HG03565 (cell line): ENCODE data around the gene TOM1L2.

Source experiments
- ATAC-seq: cut with Tn5 transposase; IDR thresholded peaks from one replicate; pipeline ENCODE4 v1.9.1; 2021; ENCODE audit warnings: mild to moderate bottlenecking, moderate library complexity; ENCODE audit not compliant: unreplicated experiment

Gene TOM1L2

GRCh38 chr17:17837966-17838962 lies 133.9 kb downstream of the TOM1L2 start:
- no peak for ATAC-seq

GRCh38 chr17:17837380-17837821 lies 134.8 kb downstream of the TOM1L2 start:
- no peak for ATAC-seq

- peak; percentile 4 for ATAC-seq
These were observed 135.3 kb downstream of the TOM1L2 start, which contains the start of gene SREBF1 for GRCh38 chr17:17836818-17837379. SREBF1 (minus strand) TSS chr17:17836986; CDS start chr17:17836817, 169 bp downstream.

GRCh38 chr17:17836250-17836817 lies 135.9 kb downstream of the TOM1L2 start:
- peak; percentile 46 for ATAC-seq

GRCh38 chr17:17835415-17836249 lies 136.6 kb downstream of the TOM1L2 start:
- ATAC-seq, result no peak

GRCh38 chr17:17834974-17835373 lies 137.2 kb downstream of the TOM1L2 start:
- ATAC-seq, result no peak

- ATAC-seq, result no peak
These were observed 138.4 kb downstream of the TOM1L2 start for GRCh38 chr17:17833658-17834357.

GRCh38 chr17:17832032-17832363 lies 140.2 kb downstream of the TOM1L2 start:
- no peak for ATAC-seq

- ATAC-seq, result no peak
These were observed 140.8 kb downstream of the TOM1L2 start for GRCh38 chr17:17831208-17832031.

- no peak for ATAC-seq
These were observed 141.4 kb downstream of the TOM1L2 start for GRCh38 chr17:17830740-17831207.

- ATAC-seq, result no peak
These were observed 142.0 kb downstream of the TOM1L2 start for GRCh38 chr17:17830269-17830567.

GRCh38 chr17:17827826-17828621 lies 144.2 kb downstream of the TOM1L2 start:
- no peak for ATAC-seq

- no peak for ATAC-seq
These were observed 145.0 kb downstream of the TOM1L2 start for GRCh38 chr17:17826942-17827785.

- no peak for ATAC-seq
These were observed 145.9 kb downstream of the TOM1L2 start for GRCh38 chr17:17826342-17826713.

GRCh38 chr17:17824783-17825614 lies 147.2 kb downstream of the TOM1L2 start:
- ATAC-seq, result no peak

- ATAC-seq, result no peak
These were observed 147.9 kb downstream of the TOM1L2 start for GRCh38 chr17:17824119-17824782.
